ENCODE measurements around the gene CHCHD10.

Gene CHCHD10

DNA sequence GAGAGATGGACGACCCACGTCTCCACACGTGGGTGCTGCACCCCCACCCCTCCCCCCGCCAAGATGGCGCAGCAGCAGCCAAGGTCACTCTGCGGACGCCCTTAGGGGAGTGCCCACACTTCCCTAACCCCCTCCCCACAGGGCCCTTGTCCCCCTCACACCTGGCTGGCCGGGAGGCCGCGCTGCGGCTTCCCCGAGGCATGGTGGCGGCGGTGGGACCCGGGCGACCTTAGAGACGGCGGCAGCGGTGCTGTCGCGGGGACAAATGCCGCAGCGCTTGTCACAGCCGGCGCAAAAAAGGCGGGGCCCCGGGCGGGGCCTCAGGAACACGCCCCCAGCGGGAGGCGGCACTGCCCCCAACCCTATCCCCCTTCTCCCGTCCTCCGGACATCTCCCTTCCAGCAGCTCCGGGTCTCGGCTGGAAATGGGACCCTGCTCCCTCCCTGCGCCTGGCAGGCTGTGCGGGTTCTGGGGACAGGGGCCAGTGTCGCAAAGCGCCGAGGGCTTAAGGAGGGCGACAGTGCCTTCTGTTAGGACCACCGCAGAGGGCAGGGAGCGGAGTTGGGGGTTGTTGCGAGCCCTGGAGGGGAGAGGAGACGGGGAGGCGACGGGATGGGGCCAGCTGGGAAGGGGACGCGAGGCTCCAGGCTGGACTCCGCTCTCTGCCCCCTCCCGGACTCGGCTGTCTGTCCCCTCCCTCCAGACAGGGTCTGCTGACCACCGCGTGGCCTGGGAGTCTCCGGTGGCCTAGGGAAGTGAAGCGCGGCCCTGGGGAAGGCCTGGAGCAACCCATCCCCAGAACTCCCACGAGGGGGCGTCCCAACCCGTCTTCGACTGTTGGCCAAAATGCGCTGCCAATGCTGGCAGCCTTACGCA is at the start of gene CHCHD10:
Gene CHCHD10 (minus strand): TSS at position 300 of the 876 bp plus-strand sequence. CDS start 98 bp downstream, at position 202.
- DNase-seq (ENCODE audit: low spot score) = peak; percentile 83

GRCh38 chr22:23817146-23817545 is 49.4 kb upstream of the CHCHD10 start:
- DNase-seq (ENCODE audit: low spot score) = no peak

DNA sequence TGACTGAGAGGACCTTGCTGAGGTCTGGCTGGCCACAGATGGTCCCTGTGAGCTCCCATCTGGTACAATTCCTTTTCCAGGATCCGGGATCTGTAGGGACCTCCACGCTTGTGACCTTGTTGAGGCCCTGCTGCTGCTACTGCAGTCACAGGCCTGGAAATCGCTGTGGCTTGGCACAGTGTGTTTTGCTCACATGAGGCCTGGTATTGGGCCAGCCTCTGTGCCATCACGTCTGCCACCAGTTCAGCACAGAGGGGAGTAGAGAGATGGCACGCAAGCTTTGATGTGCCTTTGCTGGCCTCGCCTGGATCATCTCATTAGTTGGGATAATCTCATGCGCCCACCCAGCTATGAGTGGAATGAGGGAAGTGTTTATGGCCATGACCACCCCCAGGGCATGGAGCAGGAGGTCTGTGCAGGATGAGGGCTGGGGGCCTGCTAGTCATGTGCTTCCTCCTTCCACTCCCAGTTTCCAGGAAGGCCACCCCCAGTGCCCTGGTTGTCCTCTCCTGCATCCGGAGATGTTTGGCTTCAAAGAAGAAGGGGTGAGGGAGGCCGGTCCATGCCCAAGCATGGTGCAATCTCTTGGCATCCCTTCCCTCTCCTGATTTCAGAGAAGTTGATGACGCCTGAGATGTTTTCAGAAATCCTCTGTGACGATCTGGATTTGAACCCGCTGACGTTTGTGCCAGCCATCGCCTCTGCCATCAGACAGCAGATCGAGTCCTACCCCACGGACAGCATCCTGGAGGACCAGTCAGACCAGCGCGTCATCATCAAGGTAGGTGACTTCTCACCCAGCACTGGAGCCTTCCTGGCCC is 48.6 kb upstream of the CHCHD10 start:
- DNase-seq (ENCODE audit: low spot score) = peak; percentile 73

DNA sequence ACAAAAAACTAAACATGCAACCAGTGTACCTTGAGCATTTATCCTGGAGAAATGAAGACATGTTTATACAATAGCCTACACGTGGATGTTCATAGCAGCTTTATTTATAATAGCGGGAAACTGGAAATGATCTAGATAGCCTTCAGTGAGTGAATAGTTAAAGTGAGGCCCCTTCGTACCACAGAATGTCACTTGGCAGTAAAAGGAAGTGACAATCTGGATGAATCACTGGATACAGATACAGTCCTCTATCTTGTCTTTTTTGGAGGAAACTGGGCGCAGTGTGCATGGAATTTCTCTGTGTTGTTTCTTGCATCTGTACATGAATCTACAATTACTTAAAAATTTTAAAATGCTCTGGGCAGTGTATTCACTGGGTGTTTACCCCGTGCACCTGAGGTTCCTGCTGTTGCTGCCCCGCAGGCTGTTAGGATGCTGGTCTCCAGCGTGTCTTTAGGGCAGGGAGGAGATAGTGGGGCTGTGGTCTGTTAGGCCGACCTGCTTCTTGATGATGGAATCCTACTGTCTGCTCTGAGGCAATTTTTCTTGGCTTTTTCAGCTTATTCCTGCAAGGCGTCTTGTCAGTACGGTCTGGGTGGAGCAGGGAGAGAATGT is 47.9 kb upstream of the CHCHD10 start:
- no peak for DNase-seq (ENCODE audit: low spot score)

- DNase-seq (ENCODE audit: low spot score) = no peak
Observed at GRCh38 chr22:23812378-23812777, 44.6 kb upstream of the CHCHD10 start.

DNA sequence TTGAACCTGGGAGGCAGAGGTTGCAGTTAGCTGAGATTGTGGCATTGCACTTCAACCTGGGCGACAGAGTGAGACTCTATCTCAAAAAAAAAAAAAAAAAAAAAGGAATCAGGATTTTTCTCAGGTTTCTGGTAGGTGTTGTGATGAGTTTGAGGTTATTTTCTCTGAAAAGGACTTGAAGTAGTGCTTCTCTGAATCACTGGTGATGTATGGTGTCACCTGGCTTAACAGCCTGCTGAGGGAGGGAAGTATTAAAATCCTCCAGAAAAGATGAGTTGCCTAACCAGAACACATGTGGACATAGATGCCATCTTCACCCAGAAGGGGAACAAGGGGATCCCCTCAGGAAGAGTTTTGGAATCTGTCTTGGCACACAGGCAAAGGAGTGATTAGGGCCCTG is 39.1 kb upstream of the CHCHD10 start:
- DNase-seq (ENCODE audit: low spot score) = no peak

- no peak for DNase-seq (ENCODE audit: low spot score)
Observed at GRCh38 chr22:23804781-23805291, 37.1 kb upstream of the CHCHD10 start.

DNA sequence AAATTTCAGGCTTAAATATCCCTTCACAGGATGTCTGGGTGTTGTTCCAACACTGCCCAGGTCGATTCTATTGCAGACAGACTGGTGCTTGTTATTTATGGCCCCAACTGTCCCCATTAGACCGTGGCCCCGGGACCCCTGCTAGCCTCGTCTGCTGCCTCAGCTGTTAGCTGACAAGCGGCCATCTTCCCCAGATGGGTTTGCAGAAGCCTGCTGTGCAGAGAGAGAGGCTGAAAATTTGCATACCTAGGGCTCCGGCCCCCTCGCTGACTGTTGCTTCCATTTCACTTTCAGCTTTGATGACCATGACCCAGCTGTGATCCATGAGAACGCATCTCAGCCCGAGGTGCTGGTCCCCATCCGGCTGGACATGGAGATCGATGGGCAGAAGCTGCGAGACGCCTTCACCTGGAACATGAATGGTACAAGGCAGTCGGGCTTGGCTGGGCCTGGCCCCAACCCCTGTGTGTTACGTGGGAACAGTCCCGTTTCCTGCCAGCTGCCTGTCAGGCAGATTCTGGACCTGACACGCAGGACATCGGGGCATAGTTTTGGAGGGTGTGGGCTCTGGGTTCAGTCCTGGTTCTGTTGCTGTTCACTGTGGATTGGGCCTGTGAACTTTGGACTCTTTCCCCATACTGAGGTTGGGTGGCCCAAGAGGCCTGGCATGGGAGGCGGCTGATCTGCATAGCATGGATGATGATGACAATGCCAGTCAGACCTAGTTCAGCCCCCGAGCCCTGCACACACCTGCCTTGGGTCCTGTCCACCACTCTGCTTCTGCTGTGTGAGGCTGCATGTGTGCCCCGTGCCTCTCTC is 35.4 kb upstream of the CHCHD10 start:
- DNase-seq (ENCODE audit: low spot score) = no peak

DNA sequence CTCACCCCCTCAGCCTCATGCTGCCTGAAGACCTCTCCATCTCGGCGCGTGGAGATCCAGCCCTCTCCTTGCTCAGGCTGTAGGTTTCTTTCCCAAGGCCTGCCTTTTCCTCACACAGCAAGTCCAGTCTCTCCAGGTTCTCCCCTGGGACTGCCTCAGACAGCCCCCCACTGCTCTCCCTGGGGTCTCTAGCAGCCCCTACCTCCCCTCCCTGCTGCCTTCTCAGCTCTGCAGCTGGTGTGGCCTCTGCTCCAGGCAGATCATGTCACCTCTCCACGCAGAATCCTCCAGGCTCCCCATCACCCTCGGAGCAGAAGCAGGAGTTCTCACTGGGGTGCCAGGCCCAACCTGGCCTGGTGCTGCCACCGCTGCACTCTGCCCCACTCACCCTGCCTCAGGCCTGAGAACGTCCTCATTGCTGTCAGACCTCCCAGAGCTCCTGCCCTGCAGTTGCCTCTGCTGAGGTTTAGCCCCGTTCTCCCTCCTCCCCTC is 34.2 kb upstream of the CHCHD10 start:
- no peak for DNase-seq (ENCODE audit: low spot score)

DNA sequence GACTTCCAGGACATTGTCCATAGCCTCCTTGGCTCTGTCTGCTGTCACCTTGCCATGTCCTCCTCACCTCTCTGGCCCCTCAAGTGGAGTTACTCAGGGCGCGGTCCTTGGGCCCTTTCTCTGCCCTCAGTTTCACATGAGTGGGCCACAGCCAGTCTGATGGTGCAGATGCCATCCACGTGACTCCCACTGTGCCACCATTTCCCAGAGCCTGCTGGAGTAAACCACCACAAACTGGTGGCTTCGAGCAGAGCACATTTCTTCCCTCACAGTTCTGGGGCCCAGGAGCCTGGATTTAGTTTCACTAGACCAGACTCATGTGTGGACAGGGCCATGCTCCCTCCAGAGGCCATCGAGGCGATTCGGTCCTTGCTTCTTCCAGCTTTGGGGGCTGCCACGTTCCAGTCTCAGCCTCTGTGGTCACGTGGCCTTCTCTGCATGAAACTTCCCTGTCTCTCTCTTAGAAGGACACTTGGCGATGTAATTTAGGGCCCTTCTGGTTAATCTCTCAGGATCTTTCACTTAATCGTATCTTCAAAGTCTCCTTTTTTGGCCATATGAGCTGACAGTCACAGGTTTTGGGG is 33.6 kb upstream of the CHCHD10 start:
- DNase-seq (ENCODE audit: low spot score) = no peak

- DNase-seq (ENCODE audit: low spot score) = no peak
Observed at GRCh38 chr22:23800297-23801237, 32.8 kb upstream of the CHCHD10 start.

GRCh38 chr22:23796461-23796860 is 28.7 kb upstream of the CHCHD10 start:
- DNase-seq (ENCODE audit: low spot score) = no peak

DNA sequence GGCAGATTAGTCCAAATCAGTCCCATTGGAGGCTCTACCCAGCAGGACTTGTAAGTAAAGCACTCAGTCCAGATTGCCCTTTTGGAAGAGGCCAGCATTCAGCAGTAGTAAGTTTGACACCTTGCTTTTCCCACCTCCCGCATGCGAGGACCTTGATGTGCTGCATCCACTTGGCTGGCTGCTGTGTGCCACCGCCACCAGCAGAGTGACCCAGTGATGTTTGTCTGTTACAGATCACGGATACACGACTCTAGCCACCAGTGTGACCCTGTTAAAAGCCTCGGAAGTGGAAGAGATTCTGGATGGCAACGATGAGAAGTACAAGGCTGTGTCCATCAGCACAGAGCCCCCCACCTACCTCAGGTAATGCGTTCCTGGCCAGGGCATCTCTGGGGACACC is 25.6 kb upstream of the CHCHD10 start:
- no peak for DNase-seq (ENCODE audit: low spot score)

DNA sequence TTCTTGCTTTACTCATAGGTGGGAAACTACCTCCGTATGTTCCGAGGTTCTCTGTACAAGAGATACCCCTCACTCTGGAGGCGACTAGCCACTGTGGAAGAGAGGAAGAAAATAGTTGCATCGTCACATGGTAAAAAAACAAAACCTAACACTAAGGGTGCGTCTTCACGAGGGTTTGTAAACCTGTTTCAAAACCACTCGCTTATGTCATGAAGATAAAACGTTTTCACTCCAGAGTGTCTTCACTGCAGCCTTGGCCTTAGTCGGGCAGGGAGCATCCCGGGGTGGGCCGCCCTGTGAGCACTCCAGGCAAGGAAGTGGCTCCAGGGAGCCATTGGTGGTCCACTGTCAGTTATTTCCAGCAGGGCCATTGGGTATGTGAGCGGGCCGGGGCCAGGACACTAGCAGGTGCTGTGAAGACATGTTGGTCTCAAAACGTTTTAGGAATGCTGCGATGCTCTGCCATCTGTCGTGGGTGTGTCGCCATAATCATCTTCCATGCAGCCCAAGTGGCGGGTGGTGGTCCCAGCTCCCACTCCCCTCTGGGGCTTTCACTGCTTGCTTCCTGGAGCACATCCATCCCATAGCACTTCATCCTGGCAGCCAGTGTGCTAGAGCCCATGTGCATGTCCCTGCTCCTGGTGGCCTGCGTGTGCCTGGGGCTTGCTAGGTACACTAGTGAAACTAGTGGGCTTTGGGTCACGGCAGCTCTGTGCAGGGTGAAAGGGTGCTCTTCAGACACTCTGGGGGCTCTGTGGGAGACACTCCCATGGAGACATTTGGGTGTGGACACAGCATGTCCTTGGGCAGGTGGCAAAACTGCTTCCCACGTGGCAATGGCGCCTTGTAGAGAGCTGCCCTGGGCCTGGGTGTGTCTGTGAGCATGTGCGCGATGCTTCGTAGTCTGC is 24.2 kb upstream of the CHCHD10 start:
- DNase-seq (ENCODE audit: low spot score) = no peak

DNA sequence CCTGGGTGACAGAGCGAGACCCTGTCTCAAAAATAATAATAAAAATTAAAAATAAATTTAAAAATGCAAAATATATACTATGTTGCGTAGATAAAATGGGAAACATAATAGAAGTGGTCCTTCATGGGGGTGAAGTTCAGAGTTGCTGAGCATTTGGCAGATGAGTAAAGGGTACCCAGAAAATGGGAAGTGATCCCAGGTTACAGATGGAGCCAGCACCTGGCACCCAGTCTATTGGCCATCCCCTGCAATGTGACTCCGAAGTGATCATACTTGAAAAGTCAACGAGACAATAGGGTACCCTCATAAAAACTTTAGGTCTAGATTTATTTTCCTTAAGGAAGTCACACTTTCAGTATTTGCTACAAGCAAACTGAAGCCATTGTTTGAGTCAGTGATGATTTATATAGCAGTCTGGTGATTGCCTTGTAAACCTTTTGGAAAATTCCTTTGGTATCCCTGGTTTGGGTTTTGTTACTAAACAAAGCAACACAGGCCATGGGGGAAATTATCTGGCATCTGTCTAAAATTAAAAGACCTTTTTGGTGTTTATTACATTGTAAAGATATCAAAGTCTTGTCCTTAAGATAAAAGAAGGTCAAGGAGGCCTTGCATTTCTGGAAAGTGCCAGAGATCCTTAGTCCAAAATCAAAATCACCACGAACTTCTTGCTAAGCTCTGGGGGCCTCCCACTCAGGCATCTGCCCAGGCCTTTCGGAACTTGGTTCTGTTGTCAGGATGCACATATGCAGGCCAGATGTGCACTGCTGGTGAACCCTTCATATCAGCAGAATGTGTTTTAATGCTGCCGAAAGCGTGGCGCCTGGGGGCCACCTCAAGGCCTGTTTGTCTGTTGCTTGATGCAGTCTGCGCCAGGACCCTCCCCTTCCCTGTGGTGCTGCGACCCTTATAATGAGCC is 23.3 kb upstream of the CHCHD10 start:
- DNase-seq (ENCODE audit: low spot score) = no peak

- DNase-seq (ENCODE audit: low spot score) = no peak
Observed at GRCh38 chr22:23789638-23790037, 21.9 kb upstream of the CHCHD10 start.

DNA sequence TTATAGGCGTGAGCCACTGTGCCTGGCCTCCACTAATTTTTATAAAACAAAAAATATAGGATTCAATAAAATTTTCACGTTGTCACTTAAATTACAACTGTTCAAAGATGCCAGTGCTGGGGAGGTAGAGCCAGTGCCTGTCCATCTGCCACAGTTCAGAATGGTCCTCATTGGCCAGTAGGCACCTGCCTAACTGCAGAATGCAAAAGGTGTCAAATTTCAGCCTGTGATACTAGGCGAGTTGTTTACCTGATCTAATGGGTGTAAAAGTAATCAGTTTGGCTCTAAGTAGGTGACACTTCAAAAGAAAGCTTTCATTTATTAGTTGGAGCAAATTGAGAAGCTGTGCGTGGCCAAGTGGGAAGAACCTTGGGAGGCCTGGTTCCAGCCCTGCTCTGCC is 21.3 kb upstream of the CHCHD10 start:
- DNase-seq (ENCODE audit: low spot score) = no peak

GRCh38 chr22:23787910-23788309 is 20.1 kb upstream of the CHCHD10 start:
- DNase-seq (ENCODE audit: low spot score) = no peak

All from putamen (tissue), 1 donor.